ENCODE data around the gene HCCS. TPM values are rescaled to one million over a fixed set of nuclear protein-coding genes. Genes with fewer than 3 reads are reported as not detected.

Gene HCCS
- total and polyA plus RNA-seq, 2 of the 13 experiments (the other 11 are each of a cell fraction or from before 2014, with no cell fraction given): 15.4 to 16.7 TPM

- TF ChIP-seq AGO1 (IDR thresholded peaks at IDR 0.05; ENCODE audit: low read depth, low read length, poor library complexity, severe bottlenecking): no peak
- TF ChIP-seq AKAP8 (CRISPR knock-in tag; IDR thresholded peaks at IDR 0.05): no peak
- peak; percentile 71 for TF ChIP-seq ZNF687 (CRISPR knock-in tag; IDR thresholded peaks at IDR 0.05)
- no peak for TF ChIP-seq ZNF3 (CRISPR knock-in tag; IDR thresholded peaks at IDR 0.05)
- no peak for TF ChIP-seq ZNF30 (CRISPR knock-in tag; IDR thresholded peaks at IDR 0.05)
- no peak for TF ChIP-seq ELF4 (CRISPR knock-in tag; IDR thresholded peaks at IDR 0.05; ENCODE audit: borderline replicate concordance)
- TF ChIP-seq ZBTB38 (CRISPR knock-in tag; IDR thresholded peaks at IDR 0.05): no peak
- no peak for TF ChIP-seq REST (IDR thresholded peaks at IDR 0.05; ENCODE audit: borderline replicate concordance in 1 of 2, low read depth in 1 of 2, low read length in 2 of 2)
- peak; percentile 41; the same call in 1 of the 2 replicates for TF ChIP-seq KMT2A (CRISPR knock-in tag; IDR thresholded peaks at IDR 0.05)
- no peak for TF ChIP-seq NBN (conservative IDR thresholded peaks at IDR 0.05)
- peak; percentile 57; the same call in 1 of the 2 replicates for TF ChIP-seq TAF1 (CRISPR knock-in tag; IDR thresholded peaks at IDR 0.05)
- no peak for TF ChIP-seq SP140L (CRISPR knock-in tag; IDR thresholded peaks at IDR 0.05; ENCODE audit: borderline replicate concordance)
- TF ChIP-seq MED13 (CRISPR knock-in tag; IDR thresholded peaks at IDR 0.05): no peak
- no peak; the same call in 1 of the 2 replicates for TF ChIP-seq MYC (CRISPR knock-in tag; IDR thresholded peaks at IDR 0.05; ENCODE audit: borderline replicate concordance)
- TF ChIP-seq ZNF280B (CRISPR knock-in tag; IDR thresholded peaks at IDR 0.05; ENCODE audit: borderline replicate concordance): no peak
- TF ChIP-seq SAP130 (CRISPR knock-in tag; IDR thresholded peaks at IDR 0.05; ENCODE audit: low read depth): peak; percentile 80
These were observed at the start of gene HCCS (continued) for GRCh38 chrX:11111037-11111851.

All from HepG2 (cell line).